Body of pancreas (tissue), 4 donors: ENCODE measurements around the gene PAK6. TPM values are rescaled to one million over a fixed set of nuclear protein-coding genes. Genes with fewer than 3 reads are reported as not detected.

Source experiments
- ATAC-seq: fragments of 150-250 bp; one replicate; pipeline ENCODE4 v1.9.1; 2016
- DNase-seq, 4 donors: peaks; one replicate each; pipeline ENCODE4 v3.0.0-alpha.2; 2019
- H3K27ac ChIP-seq, 4 donors: fragments of 200-600 bp; sonication (generic); 1 replicate in 3 of 4; 2 replicates in 1 of 4; pipeline versions ENCODE4 v1.5.1 to v1.6.1; 2016 to 2019; ENCODE audit warnings: mild to moderate bottlenecking in 1 of 4, mixed read lengths in 1 of 4, moderate library complexity in 1 of 4
- H3K27me3 ChIP-seq, 2 donors: fragments of 200-600 bp; sonication (generic); one replicate each; pipeline ENCODE4 v1.6.0; 2016; ENCODE audit warnings: mild to moderate bottlenecking in 1 of 2
- H3K36me3 ChIP-seq, 2 donors: fragments of 200-600 bp; sonication (generic); replicated peaks in 1 of 2; 2 replicates each; pipeline ENCODE4 v1.5.1; 2016; ENCODE audit warnings: low read depth in 2 of 2; ENCODE audit not compliant: insufficient read depth in 1 of 2
- H3K4me1 ChIP-seq: fragments of 200-600 bp; sonication (generic); one replicate; pipeline ENCODE4 v1.6.0; 2016
- H3K4me3 ChIP-seq, 2 donors: fragments of 200-600 bp; sonication (generic); 1 replicate in 1 of 2; 2 replicates in 1 of 2; pipeline ENCODE4 v1.5.1; 2016 to 2019
- H3K9me3 ChIP-seq, 3 donors: fragments of 200-600 bp; sonication (generic); 1 replicate in 2 of 3; 2 replicates in 1 of 3; pipeline ENCODE4 v1.5.1; 2016
- CTCF ChIP-seq, 7 experiments: fragments of 450-650 bp in 4 of 7; fragments of 200-600 bp in 3 of 7; sonication (generic) in 3 of 7; IDR thresholded peaks; one replicate each; pipeline ENCODE4 v1.5.1; 2016 to 2019; ENCODE audit warnings: antibody characterized with exemption in 7 of 7
- POLR2A ChIP-seq, 3 donors: fragments of 450-650 bp; IDR thresholded peaks; one replicate each; pipeline ENCODE4 v1.6.1; 2016; ENCODE audit warnings: antibody characterized with exemption in 3 of 3, mild to moderate bottlenecking in 2 of 3
- WGBS, 2 donors: methylation state at CpG; one replicate each; pipeline ENCODE4 v1.1.5; 2017; 5-methylcytosine and 5-hydroxymethylcytosine counted together
- intact Hi-C: fragments of 100-400 bp; cut with DNase I; formaldehyde crosslinking; loops from one replicate; pipeline ENCODE4 v1.15.1; 2023
- total RNA-seq, 2 donors: library from RNA; depleted of rRNA; stranded (reverse); fragments of >200 nt; gene quantifications; one replicate each; pipeline ENCODE4 v1.1.0, GENCODE V29; 2016

The PAK6 gene
- total RNA-seq, 2 donors from 2014 or later, result 14.8 to 22.4 TPM

GRCh38 chr15:40222131-40222530, 16.7 kb upstream of the PAK6 start:
- DNase-seq (no peak), ATAC-seq (no peak)
- Histone ChIP-seq H3K4me3 (no peak overlapping the region), H3K27ac (no peak overlapping the region), H3K36me3 (no peaks in the 10 kb centered on the region), H3K9me3 (no peaks in the 10 kb centered on the region), H3K4me1 (no peaks in the 10 kb centered on the region), H3K27me3 (no peaks in the 10 kb centered on the region)
- no peak for TF ChIP-seq CTCF (IDR thresholded peaks at IDR 0.05)
- TF ChIP-seq POLR2A (IDR thresholded peaks at IDR 0.05), result no peak
- intact Hi-C loops, result loop anchor here (5.0 kb wide), 1 partner anchor 50 kb away; no protein-coding TSS in a partner anchor
- WGBS, 2 donors, result 92% methylated on average over 6 of the region's 6 CpGs

GRCh38 chr15:40226736-40227135, 12.1 kb upstream of the PAK6 start:
- DNase-seq, result no peak
- no peaks in the 10 kb centered on the region for H3K9me3 ChIP-seq
- intact Hi-C loops, result no loop called here
- H3K27me3 ChIP-seq, result no peaks in the 10 kb centered on the region
- no peak for TF ChIP-seq CTCF (IDR thresholded peaks at IDR 0.05)
- no peak for TF ChIP-seq POLR2A (IDR thresholded peaks at IDR 0.05)
- no peak overlapping the region for H3K4me3 ChIP-seq
- H3K4me1 ChIP-seq, result no peaks in the 10 kb centered on the region
- no peaks in the 10 kb centered on the region for H3K36me3 ChIP-seq
- H3K27ac ChIP-seq, result no peak overlapping the region
- ATAC-seq, result no peak

GRCh38 chr15:40229316-40229715, 9.5 kb upstream of the PAK6 start:
- 91 to 92% methylated on average over 5 of the region's 5 CpGs for WGBS, 2 donors
- Histone ChIP-seq H3K4me3 (no peak overlapping the region), H3K9me3 (no peaks in the 10 kb centered on the region), H3K36me3 (no peaks in the 10 kb centered on the region), H3K27me3 (no peaks in the 10 kb centered on the region), H3K27ac (no peak overlapping the region), H3K4me1 (no peaks in the 10 kb centered on the region)
- ATAC-seq (no peak), DNase-seq (no peak)
- TF ChIP-seq CTCF (IDR thresholded peaks at IDR 0.05), result no peak
- TF ChIP-seq POLR2A (IDR thresholded peaks at IDR 0.05), result no peak
- intact Hi-C loops, result no loop called here

- no peaks in the 10 kb centered on the region for H3K4me1 ChIP-seq
- H3K4me3 ChIP-seq, result no peak overlapping the region
- H3K36me3 ChIP-seq, result no peaks in the 10 kb centered on the region
- no peaks in the 10 kb centered on the region for H3K9me3 ChIP-seq
- no peak for ATAC-seq
- WGBS, 2 donors, result 95 to 96% methylated on average over 1 of the region's 1 CpG
- DNase-seq, result no peak
- intact Hi-C loops, result no loop called here
- TF ChIP-seq POLR2A (IDR thresholded peaks at IDR 0.05), result no peak
- no peak for TF ChIP-seq CTCF (IDR thresholded peaks at IDR 0.05)
- no peak overlapping the region for H3K27ac ChIP-seq
- no peaks in the 10 kb centered on the region for H3K27me3 ChIP-seq
These were observed 8.9 kb upstream of the PAK6 start for GRCh38 chr15:40229956-40230355.

GRCh38 chr15:40232625-40233070, 6.2 kb upstream of the PAK6 start:
- Histone ChIP-seq H3K9me3 (no peaks in the 10 kb centered on the region), H3K27ac (no peak overlapping the region), H3K27me3 (no peaks in the 10 kb centered on the region), H3K4me3 (no peak overlapping the region), H3K36me3 (no peaks in the 10 kb centered on the region), H3K4me1 (no peaks in the 10 kb centered on the region)
- WGBS, 2 donors, result 80 to 83% methylated on average over 1 to 7 of the region's 7 CpGs
- no peak for DNase-seq
- intact Hi-C loops, result no loop called here
- ATAC-seq, result no peak
- TF ChIP-seq POLR2A (IDR thresholded peaks at IDR 0.05) (no peak), CTCF (IDR thresholded peaks at IDR 0.05) (no peak)
